Measurements from ENCODE around the gene TM4SF5.

Gene TM4SF5

DNA sequence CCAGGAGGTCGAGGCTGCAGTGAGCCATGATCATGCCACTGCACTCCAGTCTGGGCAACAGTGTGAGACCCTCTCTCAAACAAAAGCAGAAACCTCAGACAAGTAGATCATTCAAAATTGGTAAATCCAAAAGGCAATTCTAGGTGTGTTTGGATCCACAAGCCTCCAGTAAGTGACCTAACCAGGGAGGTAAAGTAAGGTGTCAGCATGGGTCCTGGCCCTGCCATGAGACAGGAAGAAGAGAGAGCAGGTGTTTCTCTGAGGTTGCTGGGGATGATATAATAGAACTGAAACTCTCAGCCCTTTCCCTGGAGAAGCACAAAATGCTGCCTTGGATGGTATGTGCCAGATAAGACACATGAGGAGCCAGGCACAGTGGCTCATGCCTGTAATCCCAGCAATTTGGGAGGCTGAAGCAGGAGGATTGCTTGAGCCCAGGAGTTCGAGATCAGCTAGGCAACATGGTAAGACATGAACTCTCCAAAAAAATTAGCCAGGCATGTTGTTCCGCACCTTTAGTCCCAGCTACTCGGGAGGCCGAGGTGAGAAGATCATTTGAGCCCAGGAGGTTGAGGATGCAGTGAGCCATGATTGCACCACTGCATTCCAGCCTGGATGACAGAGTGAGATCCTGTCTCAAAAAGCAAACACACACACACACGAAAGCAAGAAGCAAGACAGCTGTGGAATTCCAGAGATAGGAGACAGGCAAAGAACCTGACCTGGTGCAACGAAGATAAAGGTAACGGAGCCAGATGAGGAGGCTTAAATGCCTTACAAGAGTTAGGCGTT, 6.5 kb downstream of the TM4SF5 start:
- in situ Hi-C loops (cut with MboI; ENCODE audit: low sequenced_read_pairs, unreplicated experiment), result no loop called here
- DNase-seq (ENCODE audit: low spot score), result no peak
- TF ChIP-seq, protein P1, sequence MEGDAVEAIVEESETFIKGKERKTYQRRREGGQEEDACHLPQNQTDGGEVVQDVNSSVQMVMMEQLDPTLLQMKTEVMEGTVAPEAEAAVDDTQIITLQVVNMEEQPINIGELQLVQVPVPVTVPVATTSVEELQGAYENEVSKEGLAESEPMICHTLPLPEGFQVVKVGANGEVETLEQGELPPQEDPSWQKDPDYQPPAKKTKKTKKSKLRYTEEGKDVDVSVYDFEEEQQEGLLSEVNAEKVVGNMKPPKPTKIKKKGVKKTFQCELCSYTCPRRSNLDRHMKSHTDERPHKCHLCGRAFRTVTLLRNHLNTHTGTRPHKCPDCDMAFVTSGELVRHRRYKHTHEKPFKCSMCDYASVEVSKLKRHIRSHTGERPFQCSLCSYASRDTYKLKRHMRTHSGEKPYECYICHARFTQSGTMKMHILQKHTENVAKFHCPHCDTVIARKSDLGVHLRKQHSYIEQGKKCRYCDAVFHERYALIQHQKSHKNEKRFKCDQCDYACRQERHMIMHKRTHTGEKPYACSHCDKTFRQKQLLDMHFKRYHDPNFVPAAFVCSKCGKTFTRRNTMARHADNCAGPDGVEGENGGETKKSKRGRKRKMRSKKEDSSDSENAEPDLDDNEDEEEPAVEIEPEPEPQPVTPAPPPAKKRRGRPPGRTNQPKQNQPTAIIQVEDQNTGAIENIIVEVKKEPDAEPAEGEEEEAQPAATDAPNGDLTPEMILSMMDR (IDR thresholded peaks at IDR 0.05; ENCODE audit: borderline replicate concordance, control extremely low read depth, extremely low read depth, insufficient read depth, missing control alignments), result no peak

DNA sequence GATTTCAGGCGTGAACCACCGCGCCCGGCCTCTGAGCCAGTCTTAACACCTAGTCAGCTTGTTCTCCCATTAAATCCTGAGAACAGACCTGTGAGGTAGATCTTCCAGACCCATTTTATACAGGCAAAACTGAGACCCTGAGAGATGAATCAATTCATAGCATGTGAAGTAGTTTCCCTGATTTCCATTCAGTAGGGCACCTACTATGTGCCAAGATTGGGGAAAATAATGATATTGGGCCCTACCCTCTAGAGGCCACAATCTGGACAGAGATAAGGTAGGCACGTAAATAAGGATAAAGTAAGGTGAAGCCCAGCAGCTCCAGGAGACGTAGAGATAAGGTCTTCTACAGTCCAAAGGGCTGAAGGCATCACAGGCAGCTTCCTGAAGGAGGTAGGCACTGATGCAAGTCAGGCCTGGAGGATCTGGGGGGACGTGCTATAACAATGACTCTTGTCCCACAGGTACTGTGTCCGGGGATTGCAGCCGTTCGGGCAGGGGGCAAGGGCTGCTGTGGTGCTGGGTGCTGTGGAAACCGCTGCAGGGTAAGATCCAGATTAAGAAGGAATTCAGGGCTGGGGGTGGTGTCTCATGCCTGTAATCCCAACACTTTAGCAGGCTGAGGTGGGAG, 8.8 kb downstream of the TM4SF5 start:
- TF ChIP-seq, protein P1 (IDR thresholded peaks at IDR 0.05; ENCODE audit: borderline replicate concordance, control extremely low read depth, extremely low read depth, insufficient read depth, missing control alignments), result no peak
- in situ Hi-C loops (cut with MboI; ENCODE audit: low sequenced_read_pairs, unreplicated experiment), result loop anchor here (10.0 kb wide), 1 partner anchor 104 kb away; no protein-coding TSS in a partner anchor
- no peak for DNase-seq (ENCODE audit: low spot score)

DNA sequence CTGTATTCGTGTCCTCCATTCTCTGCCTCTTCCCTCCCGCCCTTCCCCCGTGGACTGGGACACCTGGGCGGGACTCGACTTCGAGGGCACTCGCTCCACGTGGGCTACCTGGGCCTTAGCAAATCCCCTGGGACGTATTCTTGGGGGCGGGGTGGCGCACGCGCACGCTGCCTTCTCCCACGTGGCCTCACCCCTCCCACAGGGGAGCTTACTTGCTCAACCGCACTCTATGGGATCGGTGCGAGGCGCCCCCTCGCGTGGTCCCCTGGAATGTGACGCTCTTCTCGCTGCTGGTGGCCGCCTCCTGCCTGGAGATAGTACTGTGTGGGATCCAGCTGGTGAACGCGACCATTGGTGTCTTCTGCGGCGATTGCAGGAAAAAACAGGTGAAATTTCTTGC, 11.0 kb downstream of the TM4SF5 start:
- in situ Hi-C loops (cut with MboI; ENCODE audit: low sequenced_read_pairs, unreplicated experiment), result loop anchor here (10.0 kb wide), 1 partner anchor 102 kb away; no protein-coding TSS in a partner anchor

DNA sequence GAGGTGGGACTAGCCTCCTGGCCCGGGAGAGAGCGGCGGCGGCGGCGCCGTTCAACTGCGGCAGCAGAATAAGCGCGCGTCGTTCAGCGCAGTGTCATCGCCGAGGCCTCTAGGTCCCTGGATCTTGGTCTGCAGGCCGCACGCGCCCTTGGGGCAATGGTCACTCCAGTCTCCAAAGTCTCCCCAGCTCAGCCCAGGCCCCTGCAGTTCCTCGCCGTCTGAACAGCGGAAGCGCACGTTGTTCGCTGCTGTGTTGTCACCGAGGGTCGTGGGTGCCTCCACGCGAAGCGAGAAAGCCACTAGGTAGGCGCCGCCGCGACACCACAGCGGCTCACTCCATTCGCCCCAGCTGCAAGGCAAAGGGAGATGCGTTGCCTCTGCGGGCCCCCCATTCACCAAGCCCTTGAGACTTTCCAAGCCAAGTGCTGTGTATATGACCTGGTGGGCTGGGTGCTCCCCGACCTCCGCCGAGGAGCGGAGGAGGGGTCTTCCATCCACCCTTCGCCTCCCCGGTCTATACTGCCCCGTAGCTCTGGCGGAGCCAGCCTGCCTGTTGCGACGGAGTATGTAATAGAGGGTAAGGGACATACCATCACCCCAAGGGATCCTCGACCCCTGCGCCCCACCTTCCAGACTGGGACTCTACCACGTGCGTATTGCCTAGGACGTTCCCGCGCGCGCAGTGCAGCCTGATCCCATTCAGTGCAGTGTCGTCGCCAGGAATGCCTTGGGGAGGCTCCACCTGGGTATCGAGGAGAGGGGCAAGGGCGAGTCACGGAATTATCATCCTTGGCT, 13.8 kb downstream of the TM4SF5 start:
- DNase-seq (ENCODE audit: low spot score), result peak; percentile 28
- in situ Hi-C loops (cut with MboI; ENCODE audit: low sequenced_read_pairs, unreplicated experiment), result loop anchor here (10.0 kb wide), 1 partner anchor 99 kb away; no protein-coding TSS in a partner anchor
- TF ChIP-seq, protein P1 (IDR thresholded peaks at IDR 0.05; ENCODE audit: borderline replicate concordance, control extremely low read depth, extremely low read depth, insufficient read depth, missing control alignments), result no peak

More for the DNA sequence above, 11.0 kb downstream of the TM4SF5 start:
- TF ChIP-seq, protein P1 (IDR thresholded peaks at IDR 0.05; ENCODE audit: borderline replicate concordance, control extremely low read depth, extremely low read depth, insufficient read depth, missing control alignments), result no peak
- DNase-seq (ENCODE audit: low spot score), result peak; percentile 19

DNA sequence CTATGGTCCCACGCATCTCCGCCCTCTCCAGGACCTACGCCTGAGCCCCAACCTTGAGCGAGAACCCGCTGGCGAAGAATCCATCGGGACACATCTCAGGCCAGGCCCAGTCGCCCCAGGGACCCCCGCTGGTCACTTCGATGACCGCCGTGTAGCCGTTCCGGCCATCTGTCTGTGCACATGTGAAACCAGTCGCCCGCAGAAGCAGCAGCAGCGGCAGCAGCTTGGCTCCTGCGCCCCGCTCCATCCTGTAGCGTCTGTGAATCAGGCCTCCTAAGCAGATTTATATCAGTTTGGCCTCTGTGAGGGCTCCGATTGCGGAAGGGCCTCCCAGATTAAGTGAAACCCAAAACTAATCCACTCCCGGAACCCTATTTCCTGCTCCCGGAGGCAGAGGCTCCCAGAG, 14.4 kb downstream of the TM4SF5 start, which contains the start of gene VMO1:
Gene VMO1, minus strand, starts transcription at position 259 of the 406 bp plus-strand sequence. Its CDS starts 12 bp downstream, at position 247.
- DNase-seq (ENCODE audit: low spot score), result peak; percentile 24
- TF ChIP-seq, protein P1 (IDR thresholded peaks at IDR 0.05; ENCODE audit: borderline replicate concordance, control extremely low read depth, extremely low read depth, insufficient read depth, missing control alignments), result no peak
- in situ Hi-C loops (cut with MboI; ENCODE audit: low sequenced_read_pairs, unreplicated experiment), result loop anchor here (10.0 kb wide), 1 partner anchor 99 kb away; no protein-coding TSS in a partner anchor

DNA sequence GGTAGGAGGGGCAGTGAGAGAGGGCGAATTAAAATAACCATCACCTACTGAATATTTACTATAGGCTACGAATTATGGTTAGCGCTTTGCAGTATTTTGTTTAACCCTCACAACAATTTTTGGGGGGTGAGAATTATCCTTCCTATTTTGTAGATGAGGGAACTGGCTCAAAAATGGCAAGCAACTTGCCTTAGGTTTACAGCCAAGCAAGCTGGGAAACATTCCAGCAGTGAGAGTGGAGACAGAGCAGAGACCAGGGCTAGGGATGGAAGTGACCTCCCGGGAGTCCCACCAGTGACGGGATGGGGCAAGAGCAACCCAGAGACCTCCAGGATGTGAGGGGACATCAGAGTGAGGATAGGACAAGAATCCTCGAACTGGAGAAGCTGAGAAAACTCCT, 14.8 kb downstream of the TM4SF5 start:
- TF ChIP-seq, protein P1 (IDR thresholded peaks at IDR 0.05; ENCODE audit: borderline replicate concordance, control extremely low read depth, extremely low read depth, insufficient read depth, missing control alignments), result no peak
- peak; percentile 26 for DNase-seq (ENCODE audit: low spot score)
- in situ Hi-C loops (cut with MboI; ENCODE audit: low sequenced_read_pairs, unreplicated experiment), result loop anchor here (10.0 kb wide), 1 partner anchor 98 kb away; no protein-coding TSS in a partner anchor
